Endometrium (tissue), 2 donors: Measurements from ENCODE around the gene DNM3.

Experiments used
- FAIRE-seq: peaks from 2 replicates; lab custom pipeline; 2012; peaks lifted over from hg19 to GRCh38; lab: Jason Lieb, UNC
- donor health status: control.
- donor health status: control.

DNM3 gene

DNA sequence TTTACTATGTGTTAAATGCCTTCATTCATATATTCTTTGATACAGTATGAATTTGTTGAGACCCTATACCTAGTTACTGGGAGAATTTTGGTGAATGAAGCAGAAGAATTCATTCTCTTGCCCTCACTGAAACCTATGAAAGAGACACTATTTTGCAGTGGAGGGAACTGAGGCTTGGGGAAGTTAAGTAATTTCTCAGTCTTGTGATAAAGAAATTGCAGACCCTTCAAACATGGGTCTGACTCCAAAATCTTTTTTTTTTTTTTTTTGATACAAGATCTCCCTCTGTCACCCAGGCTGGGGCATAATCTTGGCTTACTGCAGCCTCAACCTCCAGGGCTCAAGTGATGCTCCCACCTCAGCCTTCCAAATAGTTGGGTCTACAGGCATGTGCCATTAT is 132.1 kb downstream of the DNM3 start:
- FAIRE-seq, result no peak

GRCh38 chr1:171981303-171981702 is 140.0 kb downstream of the DNM3 start:
- FAIRE-seq, result no peak

DNA sequence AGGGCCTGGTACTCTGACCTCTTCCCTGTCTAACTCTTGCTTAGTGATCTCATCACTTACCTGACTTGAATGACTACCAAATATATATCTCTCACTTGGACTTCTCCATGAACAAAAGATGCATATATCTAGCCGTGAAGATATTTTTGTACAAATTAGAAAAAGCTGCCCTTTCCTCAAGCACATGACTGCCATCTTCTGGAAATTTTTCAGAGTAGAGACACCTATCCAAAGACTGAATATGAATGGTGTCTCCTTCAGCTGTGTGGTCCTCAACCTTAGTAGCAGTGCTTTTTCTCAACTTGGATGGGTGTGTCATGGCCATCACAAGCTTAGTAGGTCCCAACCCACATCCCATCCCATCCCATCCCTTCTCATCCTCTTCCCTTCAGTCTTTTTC is 142.3 kb downstream of the DNM3 start:
- peak; percentile 31 for FAIRE-seq

DNA sequence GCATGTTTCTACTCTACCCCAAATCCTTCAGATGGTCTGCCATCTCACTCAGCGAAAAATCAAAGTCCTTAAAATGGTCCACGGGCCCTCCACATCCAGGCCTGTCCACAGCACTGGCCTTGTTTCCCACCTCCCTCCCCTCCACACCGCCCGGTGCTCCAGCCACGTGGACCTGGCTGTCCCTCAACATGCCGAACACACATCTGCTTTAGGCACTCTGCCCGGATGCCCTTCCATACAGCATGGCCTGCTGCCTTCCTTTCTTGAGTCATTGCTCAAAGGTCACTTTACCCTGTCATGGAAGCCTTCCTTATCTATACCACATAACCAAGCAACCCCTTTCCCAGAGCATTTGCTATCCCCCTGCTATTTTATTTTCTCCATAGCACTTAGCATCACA is 143.0 kb downstream of the DNM3 start:
- no peak for FAIRE-seq

DNA sequence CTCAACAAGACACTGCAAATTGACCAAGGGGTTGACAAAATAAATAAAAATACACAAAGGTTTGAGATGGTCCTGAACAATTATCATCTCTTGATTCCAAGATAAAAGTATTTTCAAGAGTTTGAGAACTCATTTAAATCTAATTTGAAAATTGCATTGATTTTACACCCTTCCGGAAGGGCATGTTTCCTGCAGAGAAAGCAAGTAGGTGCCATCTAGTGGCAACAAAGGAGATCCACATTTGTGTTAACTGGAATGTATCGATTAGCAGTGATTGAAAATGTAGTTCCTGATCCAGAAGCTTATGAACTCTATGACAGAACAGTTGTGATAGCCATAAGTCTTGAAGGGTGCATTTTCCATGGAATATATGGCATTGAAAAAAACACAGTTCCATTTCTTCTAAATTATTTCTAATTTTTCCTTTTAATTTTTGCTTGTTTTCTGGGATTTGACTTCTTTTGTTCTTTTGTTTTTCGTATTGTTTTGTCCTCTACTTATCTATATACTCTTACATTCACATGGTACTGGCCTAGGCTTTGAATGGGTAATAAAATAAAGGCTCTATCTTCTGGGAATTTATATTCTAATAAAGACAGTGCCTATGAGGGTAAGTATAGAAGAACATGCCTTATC is 143.7 kb downstream of the DNM3 start:
- FAIRE-seq, result peak; percentile 77

DNA sequence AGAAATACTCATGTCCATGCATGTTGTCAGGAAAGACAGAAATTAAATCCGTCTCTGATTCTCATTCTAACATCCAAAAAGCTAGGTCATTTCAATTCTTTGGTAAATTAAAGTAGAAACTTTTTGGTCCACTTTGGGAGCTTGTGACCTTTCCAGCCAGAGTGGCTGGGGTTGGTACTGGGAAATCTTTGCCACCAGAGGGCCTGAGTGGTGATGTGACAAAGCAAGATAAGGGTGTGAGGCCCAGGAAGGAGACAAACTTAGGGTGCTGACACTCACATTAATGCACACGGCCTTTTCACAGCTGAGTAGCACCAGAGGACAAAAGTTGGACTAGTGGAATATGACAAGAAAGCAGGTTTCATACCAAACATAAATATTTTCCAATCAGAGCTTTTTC is 144.3 kb downstream of the DNM3 start:
- no peak for FAIRE-seq

GRCh38 chr1:171988243-171988885 is 147.1 kb downstream of the DNM3 start:
- FAIRE-seq, result no peak

- FAIRE-seq, result no peak
Measured at GRCh38 chr1:171990371-171990770, 149.1 kb downstream of the DNM3 start.

GRCh38 chr1:171994293-171994692 is 153.0 kb downstream of the DNM3 start:
- no peak for FAIRE-seq

GRCh38 chr1:171995573-171995972 is 154.3 kb downstream of the DNM3 start:
- no peak for FAIRE-seq

DNA sequence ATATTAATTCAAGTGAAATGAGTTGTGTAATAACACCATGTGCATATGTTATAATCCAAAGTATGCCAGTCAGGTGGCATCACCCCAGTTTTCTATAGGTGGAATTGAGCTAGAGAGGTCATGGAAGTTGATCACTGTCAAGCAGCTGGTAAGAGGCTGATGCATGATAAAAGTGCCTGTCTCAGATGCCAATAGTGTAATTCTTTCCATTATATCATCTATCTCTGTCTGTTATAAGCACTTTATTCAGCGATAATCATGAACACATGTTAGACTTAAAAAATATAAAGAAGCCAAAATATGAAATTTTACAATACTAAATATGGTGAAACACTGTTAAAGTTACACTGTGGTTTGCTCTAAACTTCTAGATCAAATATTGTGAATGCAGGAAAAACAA is 156.6 kb downstream of the DNM3 start:
- FAIRE-seq, result no peak

- no peak for FAIRE-seq
Measured at GRCh38 chr1:171998711-171999110, 157.4 kb downstream of the DNM3 start.

DNA sequence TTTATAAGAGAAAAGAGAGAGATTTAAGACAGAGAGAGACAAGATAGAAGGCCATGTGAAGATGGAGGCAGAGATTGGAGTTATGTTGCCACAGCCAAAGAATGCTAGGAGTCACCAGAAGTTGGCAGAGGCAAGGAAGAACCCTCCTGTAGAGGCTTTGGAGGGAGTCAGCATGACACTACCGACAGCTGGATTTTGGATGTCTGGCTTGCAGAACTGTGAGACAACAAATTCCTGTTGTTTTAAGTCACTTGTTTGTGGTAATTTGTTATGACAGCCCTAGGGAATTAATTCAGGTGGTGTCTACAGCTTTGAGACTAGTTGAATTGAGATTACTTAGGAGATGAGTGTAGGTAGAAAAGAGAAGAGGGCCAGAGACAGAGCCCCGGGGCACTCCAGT is 158.5 kb downstream of the DNM3 start:
- FAIRE-seq, result no peak

DNA sequence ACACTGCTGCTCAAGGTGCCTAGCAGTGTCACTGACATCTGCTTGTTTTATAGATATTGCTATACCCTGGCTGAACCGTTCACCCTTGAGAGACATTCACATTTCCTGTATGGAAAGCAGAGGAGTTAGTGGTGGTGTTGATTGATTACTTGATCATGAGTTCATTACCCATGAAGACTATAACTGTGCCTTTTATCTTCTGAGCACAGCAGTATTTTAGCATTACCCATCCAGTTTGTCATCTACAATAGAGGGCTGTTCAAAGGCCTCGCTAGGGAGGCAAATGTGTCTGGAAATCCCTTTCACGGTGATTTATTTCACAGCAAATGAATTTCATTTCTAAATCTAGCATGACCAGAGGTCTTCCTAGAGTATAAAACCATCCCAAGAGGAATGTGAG is 160.0 kb downstream of the DNM3 start:
- FAIRE-seq, result no peak

- peak; percentile 96 for FAIRE-seq
Measured at GRCh38 chr1:172002725-172003345, 161.5 kb downstream of the DNM3 start.

GRCh38 chr1:172003766-172004530 is 162.7 kb downstream of the DNM3 start:
- no peak for FAIRE-seq

DNA sequence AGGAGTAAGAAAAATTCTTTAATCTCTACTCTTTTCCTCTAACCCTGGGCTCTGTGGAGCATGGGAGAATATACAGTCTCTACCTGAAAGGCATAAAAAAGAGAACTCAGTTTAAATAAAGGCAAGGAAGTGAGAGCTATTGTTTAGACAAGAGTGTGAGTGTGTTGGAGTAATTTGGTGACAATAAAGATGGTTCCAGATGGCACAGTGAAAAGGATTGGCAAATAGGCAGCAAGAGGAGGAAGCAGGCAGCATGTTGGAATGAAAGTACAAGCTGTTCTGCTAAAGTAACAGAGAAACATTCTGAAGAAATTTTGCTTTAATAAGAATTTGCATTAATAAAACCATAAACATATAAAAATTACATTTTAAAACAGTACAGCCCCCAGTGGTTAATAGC is 163.4 kb downstream of the DNM3 start:
- no peak for FAIRE-seq

- FAIRE-seq, result no peak
Measured at GRCh38 chr1:172005856-172006255, 164.6 kb downstream of the DNM3 start.

- no peak for FAIRE-seq
Measured at GRCh38 chr1:172006660-172007059, 165.4 kb downstream of the DNM3 start.

GRCh38 chr1:172018727-172019311 is 177.5 kb downstream of the DNM3 start:
- FAIRE-seq, result no peak

- no peak for FAIRE-seq
Measured at GRCh38 chr1:172019976-172020375, 178.7 kb downstream of the DNM3 start.

DNA sequence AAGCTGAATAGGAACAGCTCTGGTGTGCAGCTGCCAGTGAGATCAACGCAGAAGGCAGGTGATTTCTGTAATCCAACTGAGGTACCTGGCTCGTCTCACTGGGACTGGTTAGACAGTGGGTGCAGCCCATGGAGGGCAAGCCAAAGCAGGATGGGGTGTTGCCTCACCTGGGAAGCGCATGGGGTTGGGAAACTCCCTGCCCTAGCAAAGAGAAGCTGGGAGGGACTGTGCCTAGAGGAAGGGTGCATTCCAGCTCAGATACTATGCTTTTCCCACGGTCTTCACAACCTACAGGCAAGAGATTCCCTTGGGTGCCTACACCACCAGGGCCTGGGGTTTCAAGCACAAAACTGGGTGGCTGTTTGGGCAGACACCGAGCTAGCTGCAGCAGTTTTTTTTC is 183.2 kb downstream of the DNM3 start:
- FAIRE-seq, result no peak
